Measurements from ENCODE around the gene NUMBL. TPM values are rescaled to one million over a fixed set of nuclear protein-coding genes. Genes with fewer than 3 reads are reported as not detected.

The NUMBL gene
- total RNA-seq, 1 donor from 2014 or later: 6.4 TPM

- H2AFZ ChIP-seq (replicated peaks): no peak overlapping the region
- H3K36me3 ChIP-seq: no peaks in the 10 kb centered on the region
- H3K9me3 ChIP-seq (ENCODE audit: low read depth): no peaks in the 10 kb centered on the region
- H4K20me1 ChIP-seq (ENCODE audit: low read depth): no peaks in the 10 kb centered on the region
- no peak overlapping the region for H3K27ac ChIP-seq
- no peak overlapping the region for H3K4me3 ChIP-seq
- Mint-ChIP-seq H3K9me3 (peaks cover 5% of the 10 kb centered on the region), H3K4me1 (no peaks in the 10 kb centered on the region), H3K27me3 (ENCODE audit: insufficient read depth, low read depth) (no peaks in the 10 kb centered on the region), H3K36me3 (peaks cover 29% of the 10 kb centered on the region), H3K4me3 (no peak overlapping the region), H3K27ac (no peak overlapping the region)
- H3K4me1 ChIP-seq: no peaks in the 10 kb centered on the region
- no peaks in the 10 kb centered on the region for H3K79me2 ChIP-seq (ENCODE audit: low read depth)
- TF ChIP-seq CTCF (IDR thresholded peaks at IDR 0.05) (no peak), EZH2 (IDR thresholded peaks at IDR 0.05) (no peak), EZH2phosphoT487 (IDR thresholded peaks at IDR 0.05) (no peak)
- H3K9ac ChIP-seq: no peak overlapping the region
- DNase-seq (ENCODE audit: low spot score): no peak
- no peaks in the 10 kb centered on the region for H3F3A ChIP-seq (ENCODE audit: low read depth)
- no peaks in the 10 kb centered on the region for H3K27me3 ChIP-seq
- H3K4me2 ChIP-seq: no peak overlapping the region
These were observed 17.7 kb downstream of the NUMBL start for GRCh38 chr19:40672573-40673299.

GRCh38 chr19:40672038-40672437, 18.4 kb downstream of the NUMBL start:
- Mint-ChIP-seq H3K4me3 (no peak overlapping the region), H3K36me3 (peaks cover 25% of the 10 kb centered on the region), H3K27me3 (ENCODE audit: insufficient read depth, low read depth) (no peaks in the 10 kb centered on the region), H3K27ac (no peak overlapping the region), H3K9me3 (peaks cover 5% of the 10 kb centered on the region), H3K4me1 (no peaks in the 10 kb centered on the region)
- Histone ChIP-seq H3K79me2 (ENCODE audit: low read depth) (no peaks in the 10 kb centered on the region), H4K20me1 (ENCODE audit: low read depth) (no peaks in the 10 kb centered on the region), H3K4me3 (no peak overlapping the region), H3K27me3 (no peaks in the 10 kb centered on the region), H3K4me2 (no peak overlapping the region), H3K9ac (no peak overlapping the region), H3K27ac (no peak overlapping the region), H3K4me1 (no peaks in the 10 kb centered on the region), H3F3A (ENCODE audit: low read depth) (no peaks in the 10 kb centered on the region), H2AFZ (replicated peaks) (no peak overlapping the region), H3K9me3 (ENCODE audit: low read depth) (no peaks in the 10 kb centered on the region), H3K36me3 (no peaks in the 10 kb centered on the region)
- TF ChIP-seq CTCF (IDR thresholded peaks at IDR 0.05) (no peak), EZH2phosphoT487 (IDR thresholded peaks at IDR 0.05) (no peak), EZH2 (IDR thresholded peaks at IDR 0.05) (no peak)
- DNase-seq (ENCODE audit: low spot score): no peak

GRCh38 chr19:40671404-40671803, 19.0 kb downstream of the NUMBL start:
- no peak overlapping the region for H3K27ac ChIP-seq
- DNase-seq (ENCODE audit: low spot score): no peak
- H3K27me3 ChIP-seq: no peaks in the 10 kb centered on the region
- no peak overlapping the region for H3K27ac Mint-ChIP-seq
- H3K4me1 ChIP-seq: no peaks in the 10 kb centered on the region
- no peak overlapping the region for H2AFZ ChIP-seq (replicated peaks)
- no peaks in the 10 kb centered on the region for H3K36me3 ChIP-seq
- H3K9me3 ChIP-seq (ENCODE audit: low read depth): no peaks in the 10 kb centered on the region
- H3K36me3 Mint-ChIP-seq: peaks cover 25% of the 10 kb centered on the region
- H3K4me3 ChIP-seq: no peak overlapping the region
- no peak for TF ChIP-seq CTCF (IDR thresholded peaks at IDR 0.05)
- no peak for TF ChIP-seq EZH2phosphoT487 (IDR thresholded peaks at IDR 0.05)
- no peak for TF ChIP-seq EZH2 (IDR thresholded peaks at IDR 0.05)
- no peaks in the 10 kb centered on the region for H3F3A ChIP-seq (ENCODE audit: low read depth)
- H3K9me3 Mint-ChIP-seq: peaks cover 5% of the 10 kb centered on the region
- no peaks in the 10 kb centered on the region for H3K79me2 ChIP-seq (ENCODE audit: low read depth)
- H3K27me3 Mint-ChIP-seq (ENCODE audit: insufficient read depth, low read depth): no peaks in the 10 kb centered on the region
- H3K9ac ChIP-seq: no peak overlapping the region
- no peak overlapping the region for H3K4me3 Mint-ChIP-seq
- H4K20me1 ChIP-seq (ENCODE audit: low read depth): no peaks in the 10 kb centered on the region
- H3K4me2 ChIP-seq: no peak overlapping the region
- H3K4me1 Mint-ChIP-seq: no peaks in the 10 kb centered on the region
